DMS53 treated with DMSO at 0.1 percent for 48 hours (cell line): ENCODE results near the gene SCN7A.
A peak's percentile ranks its signal among the peaks of the same experiment; 100 is the strongest.

Experiments
- DNase-seq: peaks from one replicate; lab custom pipeline; 2025; ENCODE audit not compliant: unreplicated experiment; lab: John Stamatoyannopoulos, UW

The SCN7A gene

GRCh38 chr2:166404831-166405568, 89.0 kb downstream of the SCN7A start:
- DNase-seq = no peak

GRCh38 chr2:166394245-166394644, 99.8 kb downstream of the SCN7A start:
- DNase-seq = no peak

- no peak for DNase-seq
Observed at GRCh38 chr2:166393008-166393407, 101.0 kb downstream of the SCN7A start.

- no peak for DNase-seq
Observed at GRCh38 chr2:166388481-166389070, 105.5 kb downstream of the SCN7A start.

- DNase-seq = no peak
Observed at GRCh38 chr2:166385313-166385712, 108.7 kb downstream of the SCN7A start.

GRCh38 chr2:166384774-166385173, 109.3 kb downstream of the SCN7A start:
- DNase-seq = peak; percentile 22

GRCh38 chr2:166382448-166382847, 111.6 kb downstream of the SCN7A start:
- no peak for DNase-seq

- DNase-seq = no peak
Observed at GRCh38 chr2:166380615-166381014, 113.4 kb downstream of the SCN7A start.

- DNase-seq = no peak
Observed at GRCh38 chr2:166376873-166377272, 117.2 kb downstream of the SCN7A start.

GRCh38 chr2:166376488-166376828, 117.6 kb downstream of the SCN7A start:
- no peak for DNase-seq

- peak; percentile 91 for DNase-seq
Observed at GRCh38 chr2:166375736-166376487, 118.1 kb downstream of the SCN7A start, which contains the start of gene SCN9A. TSS of gene SCN9A (minus strand) at chr2:166375944. CDS start at chr2:166311756, 64,188 bp downstream.

- peak; percentile 71 for DNase-seq
Observed at GRCh38 chr2:166375195-166375735, 118.8 kb downstream of the SCN7A start.

- peak; percentile 89 for DNase-seq
Observed at GRCh38 chr2:166373951-166374350, 120.1 kb downstream of the SCN7A start.

- no peak for DNase-seq
Observed at GRCh38 chr2:166373539-166373938, 120.5 kb downstream of the SCN7A start.

GRCh38 chr2:166373105-166373504, 120.9 kb downstream of the SCN7A start:
- no peak for DNase-seq

GRCh38 chr2:166372046-166372445, 122.0 kb downstream of the SCN7A start:
- DNase-seq = no peak

GRCh38 chr2:166365803-166366420, 128.1 kb downstream of the SCN7A start:
- no peak for DNase-seq

- DNase-seq = no peak
Observed at GRCh38 chr2:166365239-166365638, 128.8 kb downstream of the SCN7A start.

- no peak for DNase-seq
Observed at GRCh38 chr2:166364476-166365161, 129.4 kb downstream of the SCN7A start.

- DNase-seq = peak; percentile 62
Observed at GRCh38 chr2:166361351-166362153, 132.5 kb downstream of the SCN7A start.
